ENCODE measurements around the gene GNPTG. TPM values are rescaled to one million over a fixed set of nuclear protein-coding genes. Genes with fewer than 3 reads are reported as not detected.

The GNPTG gene
- total and polyA plus RNA-seq, 2 of the 13 experiments (the other 11 are each of a cell fraction or from before 2014, with no cell fraction given) = 22.7 to 71.1 TPM

- DNase-seq (ENCODE audit: low spot score) (peak; percentile 76), FAIRE-seq (peak; percentile 23), ATAC-seq (peak; percentile 86)
- H3K27me3 ChIP-seq (ENCODE audit: control insufficient read depth in 1 of 2, insufficient read depth in 2 of 2, low read length in 2 of 2) = no peaks in the 10 kb centered on the region
- peak overlapping the region; percentile 51 for H3K9ac ChIP-seq (ENCODE audit: insufficient read depth, low read depth, low read length)
- BruUV-seq (replicated peaks) = no TSS peak
- peaks cover 5% of the 10 kb centered on the region for H3K79me2 ChIP-seq (ENCODE audit: insufficient read depth, low read length)
- in situ Hi-C loops (cut with HindIII; ENCODE audit: extremely low pct_ligation_motif_present, low pct_unique_long_range_greater_than_20kb) (no loop called here), intact Hi-C loops (cut with micrococcal nuclease; ENCODE audit: unreplicated experiment) (no loop called here)
- H2AFZ ChIP-seq (ENCODE audit: low read length) = no peak overlapping the region
- H3K36me3 ChIP-seq (replicated peaks in 1 of 2; ENCODE audit: control insufficient read depth in 1 of 2, insufficient read depth in 2 of 2, low read length in 2 of 2) = no peaks in the 10 kb centered on the region; a peak in 3 of 5 replicates
- POLR2A ChIA-PET = interaction anchor here (0.5 to 1.5 kb wide), 7 partner anchors 12 to 203 kb away, joined by 3 to 6 read pairs (median 3); partner anchors contain the start of gene UQCC4
- no peak overlapping the region for H3K27ac ChIP-seq (ENCODE audit: extremely low read length, insufficient read depth, low read length)
- H3K4me2 ChIP-seq (ENCODE audit: low read depth, low read length) = peak overlapping the region; percentile 78
- peak overlapping the region; percentile 57 to 83 (median 72); a peak in 5 of 6 replicates for H3K4me3 ChIP-seq (replicated peaks in 1 of 3; ENCODE audit: insufficient read depth in 1 of 3, low read depth in 2 of 3, low read length in 3 of 3)
- CTCF ChIA-PET (ENCODE audit: low intra/inter-chr PET ratio, low total read pairs) = no interaction called here
- peaks cover 13% of the 10 kb centered on the region for H3K4me1 ChIP-seq (ENCODE audit: insufficient read depth, low read length)
- H4K20me1 ChIP-seq (ENCODE audit: insufficient read depth, low read length) = peaks cover 10% of the 10 kb centered on the region; the same call in 1 of the 2 replicates
- no peaks in the 10 kb centered on the region for H3K9me3 ChIP-seq (ENCODE audit: low read length)
- 4% methylated on average over 27 of the region's 42 CpGs for WGBS (ENCODE audit: low lambda C conversion rate)
- no peak for TF ChIP-seq TEAD2 (CRISPR knock-in tag; IDR thresholded peaks at IDR 0.05)
- TF ChIP-seq FLYWCH1 (CRISPR knock-in tag; IDR thresholded peaks at IDR 0.05) = no peak
- TF ChIP-seq ZNF180 (CRISPR knock-in tag; IDR thresholded peaks at IDR 0.05; ENCODE audit: borderline replicate concordance, low read depth) = no peak
- TF ChIP-seq PRMT3 (CRISPR knock-in tag; IDR thresholded peaks at IDR 0.05; ENCODE audit: borderline replicate concordance, low read depth) = no peak
- no peak for TF ChIP-seq SMARCE1 (IDR thresholded peaks at IDR 0.05; ENCODE audit: borderline replicate concordance)
- no peak for TF ChIP-seq SOX6 (IDR thresholded peaks at IDR 0.05)
- peak; percentile 83 for TF ChIP-seq SOX6 (CRISPR knock-in tag; IDR thresholded peaks at IDR 0.05)
- TF ChIP-seq MED1 (CRISPR knock-in tag; IDR thresholded peaks at IDR 0.05) = 0 out of 2 replicates have a peak, but pooled peaks have one; percentile 23
- TF ChIP-seq E2F5 (CRISPR knock-in tag; conservative IDR thresholded peaks at IDR 0.05) = no peak
- no peak for TF ChIP-seq FOXA1 (IDR thresholded peaks at IDR 0.05)
- TF ChIP-seq FOXA1 (CRISPR knock-in tag; IDR thresholded peaks at IDR 0.05) = no peak
- TF ChIP-seq ZNF768 (CRISPR knock-in tag; IDR thresholded peaks at IDR 0.05) = no peak
- no peak for TF ChIP-seq POGZ (CRISPR knock-in tag; IDR thresholded peaks at IDR 0.05)
- no peak for TF ChIP-seq TCF7L2 (IDR thresholded peaks at IDR 0.05; ENCODE audit: low read depth, low read length)
- TF ChIP-seq HNF1B (CRISPR knock-in tag; IDR thresholded peaks at IDR 0.05) = peak; percentile 55; the same call in 1 of the 2 replicates
- TF ChIP-seq RBM39 (IDR thresholded peaks at IDR 0.05; ENCODE audit: low read depth, low read length, poor library complexity, severe bottlenecking) = peak; percentile 33
- no peak for TF ChIP-seq FIP1L1 (IDR thresholded peaks at IDR 0.05; ENCODE audit: borderline replicate concordance, insufficient read depth, low read depth, low read length)
- TF ChIP-seq ZFY (CRISPR knock-in tag; IDR thresholded peaks at IDR 0.05) = 0 out of 2 replicates have a peak, but pooled peaks have one; percentile 32
- no peak for TF ChIP-seq ZNF558 (CRISPR knock-in tag; IDR thresholded peaks at IDR 0.05; ENCODE audit: borderline replicate concordance)
- no peak for TF ChIP-seq NR3C1 (CRISPR knock-in tag; IDR thresholded peaks at IDR 0.05)
- 0 out of 2 replicates have a peak, but pooled peaks have one; percentile 16 for TF ChIP-seq HNF4A (CRISPR knock-in tag; IDR thresholded peaks at IDR 0.05)
- 0 out of 2 replicates have a peak, but pooled peaks have one; percentile 32 for TF ChIP-seq ZNF543 (CRISPR knock-in tag; IDR thresholded peaks at IDR 0.05)
- TF ChIP-seq ZNF749 (CRISPR knock-in tag; IDR thresholded peaks at IDR 0.05; ENCODE audit: borderline replicate concordance) = no peak
- TF ChIP-seq HOXA9 (CRISPR knock-in tag; IDR thresholded peaks at IDR 0.05; ENCODE audit: borderline replicate concordance) = no peak
- TF ChIP-seq ZNF274 (CRISPR knock-in tag; IDR thresholded peaks at IDR 0.05) = 0 out of 2 replicates have a peak, but pooled peaks have one; percentile 29
These were observed 56.6 kb downstream of the GNPTG start for GRCh38 chr16:1408171-1408837.
